Activated naive CD4-positive, alpha-beta T cell treated with anti-CD3 and anti-CD28 coated beads, Interleukin-2, amount 50 U/mL, for 24 hours (primary cell): ENCODE results near the gene CNNM1.

Experiments
- H3K27ac Mint-ChIP-seq: one replicate; pipeline ENCODE4 v1.8.0; 2021; ENCODE audit warnings: mild to moderate bottlenecking, mixed read lengths
- H3K27me3 Mint-ChIP-seq: one replicate; pipeline ENCODE4 v1.8.0; 2021; ENCODE audit warnings: mixed read lengths
- H3K36me3 Mint-ChIP-seq: one replicate; pipeline ENCODE4 v1.8.0; 2021; ENCODE audit warnings: mixed read lengths
- H3K4me1 Mint-ChIP-seq: one replicate; pipeline ENCODE4 v1.8.0; 2021; ENCODE audit warnings: mixed read lengths
- H3K4me3 Mint-ChIP-seq: one replicate; pipeline ENCODE4 v1.8.0; 2021; ENCODE audit warnings: mild to moderate bottlenecking, mixed read lengths
- H3K9me3 Mint-ChIP-seq: one replicate; pipeline ENCODE4 v1.8.0; 2021; ENCODE audit warnings: mixed read lengths

CNNM1 gene

DNA sequence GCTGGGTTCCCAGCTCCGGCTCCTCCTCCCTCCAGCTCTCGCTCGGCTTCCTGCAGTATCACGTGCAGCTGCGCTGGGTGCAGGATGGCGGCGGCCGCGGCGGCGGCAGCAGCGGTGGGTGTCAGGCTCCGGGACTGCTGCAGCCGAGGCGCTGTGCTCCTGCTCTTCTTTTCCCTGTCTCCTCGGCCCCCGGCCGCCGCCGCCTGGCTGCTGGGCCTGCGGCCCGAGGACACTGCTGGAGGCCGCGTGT lies at the start of gene CNNM1:
Gene CNNM1, plus strand, starts transcription at position 53 of the 250 bp plus-strand sequence. Its CDS starts 32 bp downstream, at position 85.
- Mint-ChIP-seq H3K27ac (no peak within 1 kb of the TSS), H3K4me1 (peaks cover 19% of the 10 kb centered on the region), H3K36me3 (no peaks in the 10 kb centered on the region), H3K27me3 (peaks cover 30% of the 10 kb centered on the region), H3K9me3 (no peaks in the 10 kb centered on the region), H3K4me3 (peak within 1 kb of the TSS; percentile 77)

DNA sequence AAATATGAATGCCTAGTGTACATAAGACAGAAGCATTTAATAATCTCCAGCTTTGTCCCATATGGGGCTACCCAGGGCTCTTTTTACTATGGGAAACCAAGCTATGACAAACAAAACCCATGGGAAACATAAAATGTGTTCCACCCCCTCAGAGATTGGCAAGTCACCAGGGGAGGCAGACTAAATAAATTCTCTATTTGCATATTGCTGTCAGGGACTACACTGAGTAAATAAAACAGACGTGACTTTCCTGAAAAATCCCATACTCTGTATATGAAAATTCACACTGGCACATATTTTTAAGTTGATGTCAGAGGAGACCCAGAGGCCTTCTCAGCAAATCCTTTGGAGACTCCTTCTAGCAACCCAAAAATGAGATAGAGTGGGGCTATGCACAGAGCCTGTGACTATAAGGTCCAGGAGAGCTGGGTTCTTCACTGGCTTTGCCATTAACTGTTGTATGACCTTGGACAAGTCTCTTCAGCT lies 49.5 kb upstream of the CNNM1 start:
- no peak overlapping the region for H3K27ac Mint-ChIP-seq
- H3K4me1 Mint-ChIP-seq, result no peaks in the 10 kb centered on the region
- peaks cover 17% of the 10 kb centered on the region for H3K27me3 Mint-ChIP-seq
- H3K4me3 Mint-ChIP-seq, result no peak overlapping the region
- peaks cover 5% of the 10 kb centered on the region for H3K9me3 Mint-ChIP-seq
- no peaks in the 10 kb centered on the region for H3K36me3 Mint-ChIP-seq

DNA sequence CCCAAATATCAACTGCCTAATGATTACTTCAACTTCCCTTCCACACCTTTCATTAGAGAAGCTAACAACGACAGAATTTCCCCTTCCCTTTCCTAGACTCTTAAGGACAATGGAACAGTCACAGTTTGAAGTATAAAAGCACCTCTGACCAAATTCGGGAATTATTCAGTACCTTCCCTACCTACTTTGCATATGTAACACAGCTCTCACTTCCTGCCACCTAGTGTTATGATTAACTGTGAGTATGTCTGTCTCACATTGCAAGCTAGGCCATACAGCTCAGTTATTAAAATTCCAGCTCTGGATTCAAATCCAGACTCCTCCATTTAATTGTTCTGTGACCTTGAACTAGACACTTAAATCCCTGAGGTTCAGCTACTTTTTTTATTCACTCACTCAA lies 48.7 kb upstream of the CNNM1 start:
- Mint-ChIP-seq H3K27me3 (peaks cover 17% of the 10 kb centered on the region), H3K36me3 (no peaks in the 10 kb centered on the region), H3K27ac (no peak overlapping the region), H3K4me1 (no peaks in the 10 kb centered on the region), H3K4me3 (no peak overlapping the region), H3K9me3 (peaks cover 5% of the 10 kb centered on the region)

DNA sequence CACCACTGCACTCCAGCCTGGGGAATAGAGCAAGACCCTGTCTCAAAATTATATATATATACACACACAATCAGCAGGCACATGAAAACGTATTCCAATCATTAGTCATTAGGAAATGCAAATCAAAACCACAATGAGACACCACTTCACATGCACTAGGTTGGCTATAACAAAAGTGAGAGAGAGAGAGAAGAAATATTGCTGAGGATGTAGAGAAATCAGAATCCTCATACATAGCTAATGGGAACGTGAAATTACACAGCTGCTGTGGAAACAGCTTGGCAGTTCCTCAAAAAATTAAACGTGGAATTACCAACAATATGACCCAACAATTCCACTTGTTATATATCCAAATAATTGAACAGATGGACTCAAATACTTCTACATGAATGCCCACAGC lies 43.3 kb upstream of the CNNM1 start:
- H3K9me3 Mint-ChIP-seq, result peaks cover 5% of the 10 kb centered on the region
- H3K36me3 Mint-ChIP-seq, result no peaks in the 10 kb centered on the region
- H3K27ac Mint-ChIP-seq, result no peak overlapping the region
- H3K27me3 Mint-ChIP-seq, result peaks cover 5% of the 10 kb centered on the region
- H3K4me3 Mint-ChIP-seq, result no peak overlapping the region
- H3K4me1 Mint-ChIP-seq, result no peaks in the 10 kb centered on the region

DNA sequence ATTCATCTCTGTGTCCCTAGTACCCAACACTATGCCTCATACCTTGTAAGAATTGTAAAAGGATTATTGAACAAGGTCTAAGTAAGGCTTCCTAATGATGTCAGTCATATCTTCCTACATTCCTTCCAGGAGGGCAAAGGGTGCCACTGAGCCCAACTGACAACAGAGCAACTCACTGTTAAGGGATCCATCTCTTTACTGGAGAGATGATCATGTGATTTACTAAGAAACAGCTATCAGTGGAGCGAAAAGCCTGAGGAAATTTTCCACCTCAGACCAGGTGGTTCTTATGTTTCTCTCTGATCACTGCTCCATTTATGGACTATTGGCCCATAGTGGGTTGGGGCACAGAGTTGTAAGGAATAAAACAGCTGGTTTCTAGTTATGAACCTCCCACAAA lies 38.9 kb upstream of the CNNM1 start:
- no peak overlapping the region for H3K27ac Mint-ChIP-seq
- no peak overlapping the region for H3K4me3 Mint-ChIP-seq
- no peaks in the 10 kb centered on the region for H3K9me3 Mint-ChIP-seq

DNA sequence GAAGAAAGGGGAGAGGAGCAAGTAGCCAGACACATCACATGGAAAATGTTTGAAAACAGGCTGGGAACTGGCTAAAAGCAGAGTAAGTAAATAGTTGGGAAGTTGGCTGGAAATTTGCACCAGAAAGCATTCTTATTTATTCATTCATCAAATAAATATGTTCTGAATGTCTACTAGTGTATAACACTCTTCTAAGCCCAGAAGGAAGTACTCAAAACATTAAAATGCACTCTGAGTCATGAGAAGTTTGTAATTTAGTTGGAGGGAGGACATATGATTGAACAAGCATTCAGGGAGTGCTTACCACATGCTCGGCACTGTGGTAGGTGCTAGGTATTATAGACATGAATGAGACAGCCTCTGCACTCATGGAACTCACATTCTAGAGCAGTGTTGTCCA lies 37.0 kb upstream of the CNNM1 start:
- no peak overlapping the region for H3K4me3 Mint-ChIP-seq
- no peaks in the 10 kb centered on the region for H3K9me3 Mint-ChIP-seq
- no peaks in the 10 kb centered on the region for H3K36me3 Mint-ChIP-seq
- no peak overlapping the region for H3K27ac Mint-ChIP-seq
- peaks cover 1% of the 10 kb centered on the region for H3K27me3 Mint-ChIP-seq
- no peaks in the 10 kb centered on the region for H3K4me1 Mint-ChIP-seq

More for the DNA sequence above, 38.9 kb upstream of the CNNM1 start:
- Mint-ChIP-seq H3K27me3 (peaks cover 1% of the 10 kb centered on the region), H3K36me3 (no peaks in the 10 kb centered on the region), H3K4me1 (no peaks in the 10 kb centered on the region)

DNA sequence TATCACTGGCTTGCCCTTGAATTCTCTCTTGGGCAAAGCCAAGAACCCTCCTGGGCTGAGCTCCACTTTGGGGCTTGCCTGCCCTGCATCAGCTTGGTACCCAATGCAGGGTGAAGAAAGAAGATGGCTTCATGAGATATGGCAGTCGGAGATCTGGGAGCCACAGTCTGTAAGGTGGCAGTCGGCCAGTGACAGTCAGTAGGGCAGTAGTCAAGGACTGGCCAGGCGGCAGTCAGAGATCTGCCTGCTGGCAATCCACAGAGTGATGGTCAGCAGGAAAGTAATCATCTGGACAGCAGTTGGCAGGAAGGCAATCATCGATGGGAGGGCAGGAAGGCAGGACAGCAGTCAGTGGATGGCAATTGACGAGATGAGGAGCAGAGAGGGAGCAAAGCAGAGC lies 32.6 kb upstream of the CNNM1 start:
- Mint-ChIP-seq H3K9me3 (no peaks in the 10 kb centered on the region), H3K27me3 (no peaks in the 10 kb centered on the region), H3K4me3 (no peak overlapping the region), H3K27ac (no peak overlapping the region), H3K4me1 (no peaks in the 10 kb centered on the region), H3K36me3 (no peaks in the 10 kb centered on the region)

DNA sequence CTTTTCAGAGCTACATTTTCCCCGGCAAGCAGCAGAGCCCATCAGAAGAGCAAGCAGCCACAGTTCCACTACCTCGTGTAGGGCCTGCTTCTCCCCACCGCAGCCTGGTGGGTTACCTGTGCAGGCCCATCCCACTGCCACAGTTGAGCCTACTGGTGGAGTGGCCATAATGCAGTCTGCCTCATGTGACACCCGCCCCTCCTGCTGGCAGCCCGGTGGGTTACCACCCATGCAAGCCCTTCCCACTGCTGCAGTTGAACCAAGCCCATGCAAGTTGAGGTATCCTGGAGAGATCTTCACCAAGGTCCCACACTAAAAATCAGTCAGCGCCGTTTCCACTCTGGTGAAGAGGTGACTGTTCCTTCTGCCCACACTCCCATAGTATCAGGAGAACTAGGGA lies 32.1 kb upstream of the CNNM1 start:
- no peaks in the 10 kb centered on the region for H3K9me3 Mint-ChIP-seq
- no peak overlapping the region for H3K4me3 Mint-ChIP-seq
- H3K4me1 Mint-ChIP-seq, result no peaks in the 10 kb centered on the region
- H3K36me3 Mint-ChIP-seq, result no peaks in the 10 kb centered on the region
- no peaks in the 10 kb centered on the region for H3K27me3 Mint-ChIP-seq
- no peak overlapping the region for H3K27ac Mint-ChIP-seq

DNA sequence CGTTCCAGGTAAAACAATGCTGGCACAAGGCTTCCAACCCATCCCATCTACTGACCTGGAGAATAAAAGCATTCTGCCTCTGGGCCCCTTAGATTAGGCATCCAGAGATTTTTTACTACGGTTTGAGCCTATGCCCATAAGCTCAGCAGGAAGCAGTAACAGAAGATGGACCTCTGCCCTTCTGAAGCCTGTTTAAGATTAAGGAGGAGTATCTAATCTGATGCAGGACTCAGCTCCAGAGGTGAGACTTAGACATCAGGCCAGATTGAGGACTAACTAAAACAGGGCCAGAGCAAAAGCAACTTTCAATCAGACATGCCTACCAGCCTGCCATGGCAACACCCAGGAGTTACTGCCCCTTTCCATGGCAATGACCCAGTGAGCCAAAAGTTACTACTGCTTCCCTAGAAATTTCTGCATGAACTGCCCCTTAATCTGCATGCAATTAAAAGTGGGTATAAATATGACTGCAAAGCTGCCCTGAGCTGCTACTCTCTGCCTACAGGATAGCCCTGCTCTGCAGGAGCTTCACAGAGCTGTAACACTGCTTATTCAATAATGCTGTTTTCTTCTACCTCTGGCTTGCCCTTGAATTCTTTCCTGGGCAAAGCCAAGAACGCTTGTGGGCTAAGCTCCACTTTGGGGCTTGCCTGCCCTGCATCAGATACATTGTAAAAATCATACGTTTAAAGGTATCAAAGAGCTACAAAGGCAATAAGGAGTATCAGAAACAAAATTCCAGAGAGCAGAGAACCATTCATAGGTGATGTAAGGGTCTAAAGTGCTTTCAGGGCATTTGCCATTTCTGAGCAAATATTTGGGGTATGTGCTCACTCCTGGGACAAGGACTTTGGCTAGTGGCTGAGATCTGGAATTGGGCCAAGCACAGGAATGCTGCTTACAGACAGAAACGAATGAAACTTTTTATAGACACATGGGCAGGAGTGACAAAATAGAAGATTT lies 25.0 kb upstream of the CNNM1 start:
- H3K4me1 Mint-ChIP-seq, result no peaks in the 10 kb centered on the region
- H3K27ac Mint-ChIP-seq, result no peak overlapping the region
- H3K9me3 Mint-ChIP-seq, result no peaks in the 10 kb centered on the region
- no peaks in the 10 kb centered on the region for H3K36me3 Mint-ChIP-seq
- H3K4me3 Mint-ChIP-seq, result no peak overlapping the region
- peaks cover 12% of the 10 kb centered on the region for H3K27me3 Mint-ChIP-seq

DNA sequence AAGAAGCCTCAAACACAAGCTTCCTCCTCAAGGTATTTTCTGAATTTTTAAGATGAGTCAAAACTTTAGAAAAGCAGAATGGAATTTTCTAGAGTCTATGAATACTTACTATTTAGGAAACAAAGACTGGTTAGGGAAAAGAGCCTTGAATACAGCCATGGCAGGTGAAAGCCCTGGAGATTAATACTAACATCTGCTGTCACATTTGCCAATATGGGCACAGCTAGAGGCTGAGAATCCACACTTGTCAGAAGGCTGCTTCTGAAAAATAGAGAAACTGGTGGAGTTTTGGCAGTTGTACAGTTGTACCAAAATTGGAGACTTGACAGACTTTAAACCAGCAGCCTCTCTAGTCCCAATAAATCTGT lies 24.3 kb upstream of the CNNM1 start:
- H3K4me1 Mint-ChIP-seq, result no peaks in the 10 kb centered on the region
- no peak overlapping the region for H3K27ac Mint-ChIP-seq
- H3K4me3 Mint-ChIP-seq, result no peak overlapping the region
- H3K36me3 Mint-ChIP-seq, result no peaks in the 10 kb centered on the region
- H3K27me3 Mint-ChIP-seq, result peaks cover 12% of the 10 kb centered on the region
- H3K9me3 Mint-ChIP-seq, result peaks cover 2% of the 10 kb centered on the region

DNA sequence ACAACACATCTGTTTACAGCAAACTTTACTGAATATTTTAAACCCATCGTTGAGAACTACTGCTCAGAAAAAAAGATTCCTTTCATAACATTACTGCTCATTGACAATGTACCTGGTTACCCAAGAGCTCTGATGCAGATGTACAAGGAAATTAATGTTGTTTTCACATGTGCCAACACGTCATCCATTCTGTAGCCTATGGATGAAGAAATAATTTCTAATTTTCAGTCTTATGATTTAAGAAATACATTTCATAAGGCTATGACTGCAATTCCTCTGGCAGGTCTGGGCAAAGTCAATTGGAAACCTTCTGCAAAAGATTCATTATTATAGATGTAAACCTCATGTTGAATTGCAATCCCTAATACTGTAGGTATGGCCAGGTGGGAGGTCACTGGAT lies 16.7 kb upstream of the CNNM1 start:
- Mint-ChIP-seq H3K4me1 (no peaks in the 10 kb centered on the region), H3K36me3 (no peaks in the 10 kb centered on the region), H3K27ac (no peak overlapping the region), H3K9me3 (peaks cover 5% of the 10 kb centered on the region), H3K27me3 (peaks cover 4% of the 10 kb centered on the region), H3K4me3 (no peak overlapping the region)

DNA sequence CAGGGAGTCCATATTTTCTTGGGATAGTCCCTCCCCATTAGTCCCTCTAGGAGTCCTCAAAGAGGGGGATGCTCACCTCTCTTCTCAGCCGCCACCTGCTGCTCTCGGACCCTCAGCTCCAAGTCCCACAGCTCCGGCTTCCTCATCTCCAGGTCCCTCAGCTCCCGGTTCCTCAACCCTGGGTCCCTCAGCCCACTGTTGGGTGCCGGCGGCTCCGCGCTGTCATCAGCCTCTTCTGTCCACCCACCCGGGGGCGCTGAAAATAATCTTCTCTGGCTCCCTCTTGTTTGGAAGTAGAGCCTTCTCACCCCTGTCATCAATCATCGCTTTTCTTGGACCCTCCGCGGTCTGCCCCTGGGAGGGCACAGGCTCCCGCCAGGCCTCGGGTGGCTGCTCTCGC lies 13.3 kb upstream of the CNNM1 start:
- H3K36me3 Mint-ChIP-seq, result no peaks in the 10 kb centered on the region

DNA sequence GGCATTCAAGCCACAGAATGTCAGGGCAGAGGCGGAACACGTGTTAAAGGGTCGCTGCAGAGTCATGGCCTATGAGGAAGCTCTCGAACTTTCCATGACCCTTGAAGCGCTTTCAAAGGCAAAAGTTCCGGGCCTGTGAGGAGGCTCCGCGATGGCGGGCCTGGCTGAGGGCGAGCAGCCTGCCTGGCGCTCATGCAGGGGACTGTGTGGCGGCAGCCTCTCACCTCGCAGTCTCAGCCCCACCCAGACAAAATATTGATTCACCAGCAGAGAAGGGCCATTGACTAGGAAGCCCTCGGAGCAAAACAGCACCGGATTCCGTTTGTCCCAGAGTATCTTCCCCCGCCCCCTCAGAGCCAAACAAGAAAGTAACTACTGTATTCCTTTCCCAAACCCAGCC lies 12.8 kb upstream of the CNNM1 start:
- Mint-ChIP-seq H3K27ac (no peak overlapping the region), H3K4me1 (no peaks in the 10 kb centered on the region), H3K27me3 (peaks cover 7% of the 10 kb centered on the region), H3K36me3 (no peaks in the 10 kb centered on the region), H3K4me3 (no peak overlapping the region), H3K9me3 (no peaks in the 10 kb centered on the region)

More for the DNA sequence above, 13.3 kb upstream of the CNNM1 start:
- Mint-ChIP-seq H3K4me1 (no peaks in the 10 kb centered on the region), H3K27me3 (peaks cover 7% of the 10 kb centered on the region), H3K4me3 (no peak overlapping the region), H3K27ac (no peak overlapping the region), H3K9me3 (no peaks in the 10 kb centered on the region)

DNA sequence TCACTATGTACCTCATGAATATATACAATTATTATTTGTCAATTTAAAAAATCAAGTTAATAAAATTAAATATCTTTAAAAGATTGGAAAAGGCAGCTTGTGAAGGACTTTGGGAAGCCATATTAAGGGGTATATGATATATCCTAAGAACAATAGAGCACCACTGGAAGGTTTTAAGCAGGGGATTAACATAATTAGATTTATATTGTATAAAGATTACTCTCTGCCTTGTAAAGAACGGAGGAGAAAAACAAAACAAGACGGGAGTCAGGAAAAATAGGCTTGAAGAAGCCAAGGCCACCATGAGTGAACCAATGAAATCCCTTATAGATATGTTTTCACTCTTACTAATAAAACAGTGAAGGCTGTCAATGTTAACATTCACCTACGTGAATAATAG lies 11.1 kb upstream of the CNNM1 start:
- no peaks in the 10 kb centered on the region for H3K4me1 Mint-ChIP-seq
- H3K9me3 Mint-ChIP-seq, result no peaks in the 10 kb centered on the region
- no peaks in the 10 kb centered on the region for H3K36me3 Mint-ChIP-seq
- no peak overlapping the region for H3K4me3 Mint-ChIP-seq
- no peak overlapping the region for H3K27ac Mint-ChIP-seq
- H3K27me3 Mint-ChIP-seq, result peaks cover 10% of the 10 kb centered on the region

DNA sequence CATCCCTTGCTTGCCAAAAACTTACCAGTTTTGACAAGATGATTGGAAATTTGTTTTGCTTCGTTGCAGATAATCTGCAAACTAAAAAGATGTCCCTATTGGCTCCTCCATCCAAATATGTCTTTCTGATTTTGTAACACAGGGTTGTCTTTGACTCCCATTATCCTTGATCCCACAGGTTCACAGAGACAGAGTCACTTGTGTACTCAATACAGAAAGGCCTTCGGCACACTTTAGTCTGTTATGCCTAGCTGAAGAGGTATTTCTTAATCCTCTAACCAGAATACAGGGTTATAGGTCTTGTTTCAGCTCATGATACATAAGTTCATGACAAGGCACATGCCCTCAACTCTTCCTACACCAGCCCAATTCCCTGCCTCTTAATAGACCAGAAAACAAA lies 10.7 kb upstream of the CNNM1 start:
- Mint-ChIP-seq H3K27me3 (peaks cover 11% of the 10 kb centered on the region), H3K9me3 (no peaks in the 10 kb centered on the region), H3K4me1 (no peaks in the 10 kb centered on the region), H3K36me3 (no peaks in the 10 kb centered on the region), H3K4me3 (no peak overlapping the region), H3K27ac (no peak overlapping the region)

DNA sequence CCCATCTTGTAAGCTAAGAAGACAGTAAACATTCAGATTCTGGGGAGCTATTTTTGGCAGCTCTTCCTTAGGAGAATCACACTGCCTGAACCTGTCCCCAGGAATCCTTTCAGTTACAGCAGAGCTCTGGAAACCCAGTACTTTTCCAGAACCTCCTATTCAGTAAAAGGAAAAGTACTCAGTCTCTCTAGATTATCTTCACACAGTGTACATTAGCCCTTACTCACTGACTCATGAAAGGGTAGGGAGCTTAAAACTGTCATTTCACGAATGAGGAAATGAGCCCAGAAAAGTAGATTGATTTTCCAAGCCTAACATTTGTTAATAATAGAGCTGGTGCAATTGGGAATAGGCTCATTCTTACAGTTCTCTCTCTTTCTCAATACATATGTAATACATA lies 3.9 kb upstream of the CNNM1 start:
- no peak overlapping the region for H3K27ac Mint-ChIP-seq
- peaks cover 19% of the 10 kb centered on the region for H3K27me3 Mint-ChIP-seq
- no peaks in the 10 kb centered on the region for H3K9me3 Mint-ChIP-seq
- peaks cover 7% of the 10 kb centered on the region for H3K4me1 Mint-ChIP-seq
- H3K36me3 Mint-ChIP-seq, result no peaks in the 10 kb centered on the region
- H3K4me3 Mint-ChIP-seq, result no peak overlapping the region

DNA sequence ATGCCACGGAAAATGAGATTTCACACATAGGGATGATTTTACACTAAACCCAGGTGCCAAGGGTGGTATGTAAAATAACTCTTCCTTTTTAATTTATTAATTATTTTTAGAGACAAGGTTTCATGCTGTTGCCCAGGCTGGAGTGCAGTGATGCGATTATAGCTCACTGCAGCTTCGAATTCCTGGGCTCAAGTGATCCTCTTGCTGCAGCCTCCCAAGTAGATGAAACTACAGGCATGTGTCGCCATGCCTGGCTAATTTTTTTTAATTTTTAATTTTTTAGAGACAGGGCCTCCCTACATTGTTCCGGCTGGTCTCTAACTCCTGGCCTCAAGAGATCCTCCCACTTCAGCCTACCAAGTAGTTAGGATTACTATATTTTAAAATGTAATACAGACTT lies 2.3 kb upstream of the CNNM1 start:
- H3K4me1 Mint-ChIP-seq, result peaks cover 19% of the 10 kb centered on the region
- no peak overlapping the region for H3K27ac Mint-ChIP-seq
- no peaks in the 10 kb centered on the region for H3K9me3 Mint-ChIP-seq
- H3K36me3 Mint-ChIP-seq, result no peaks in the 10 kb centered on the region
- no peak overlapping the region for H3K4me3 Mint-ChIP-seq
- H3K27me3 Mint-ChIP-seq, result peaks cover 30% of the 10 kb centered on the region
